GM12878 (cell line): ENCODE measurements around the gene BTBD9. TPM values are rescaled to one million over a fixed set of nuclear protein-coding genes. Genes with fewer than 3 reads are reported as not detected.

Experiments used
- ATAC-seq: fragments of 200-7000 bp; cut with Tn5 transposase; 3 replicates; pipeline ENCODE4 v1.9.1; 2020; ENCODE audit warnings: mild to moderate bottlenecking, moderate library complexity
- BruUV-seq: library from RNA; stranded (reverse); fragments of 400-500 nt; replicated peaks from 2 replicates; lab custom pipeline; 2021; lab: Mats Ljungman, UMichigan
- CTCF ChIA-PET: fragments of 300-600 bp; sonication (Branson Sonifier 250); formaldehyde crosslinking; extraction: SDS; loops from one replicate; lab custom pipeline; 2021; ENCODE audit warnings: inconsistent platforms; lab: Yijun Ruan, JAX
- POLR2A ChIA-PET: fragments of 350-600 bp; formaldehyde crosslinking; extraction: SDS; loops from one replicate; lab custom pipeline; 2021; ENCODE audit warnings: inconsistent platforms; lab: Charles Lee
- RAD21 ChIA-PET: fragments of 300-600 bp; sonication (Branson Sonifier 250); formaldehyde crosslinking; loops from one replicate; lab custom pipeline; 2023; ENCODE audit warnings: antibody characterized with exemption; ENCODE audit not compliant: unreplicated experiment; lab: Charles Lee
- SMC1A ChIA-PET: fragments of 300-600 bp; sonication (Branson Sonifier 250); formaldehyde crosslinking; loops from one replicate; lab custom pipeline; 2023; ENCODE audit not compliant: unreplicated experiment, uncharacterized antibody; lab: Charles Lee
- DNase-seq: peaks from one replicate; pipeline ENCODE4 v3.0.0-alpha.2; 2011; ENCODE audit warnings: low read depth, low spot score
- FAIRE-seq: peaks from 3 replicates; lab custom pipeline; 2011; peaks lifted over from hg19 to GRCh38; lab: Jason Lieb, UNC
- H2AFZ ChIP-seq: 2 replicates; pipeline ENCODE4 v1.6.0; 2011; ENCODE audit warnings: low read depth, low read length, control low read depth; ENCODE audit not compliant: control insufficient read depth
- H3K27ac ChIP-seq: 2 replicates; pipeline ENCODE4 v1.5.1; 2011; ENCODE audit warnings: control low read depth; ENCODE audit not compliant: control insufficient read depth, insufficient read depth
- H3K27me3 ChIP-seq, 2 experiments: replicated peaks in 1 of 2; 2 replicates each; pipeline versions ENCODE4 v1.6.0 to v1.6.1; 2011; ENCODE audit warnings: low read length in 1 of 2; ENCODE audit not compliant: control insufficient read depth in 2 of 2, insufficient read depth in 2 of 2
- H3K36me3 ChIP-seq, 2 experiments: 2 replicates each; pipeline ENCODE4 v1.5.1; 2011; ENCODE audit warnings: low read length in 1 of 2; ENCODE audit not compliant: control insufficient read depth in 2 of 2, insufficient read depth in 2 of 2
- H3K4me1 ChIP-seq: 2 replicates; pipeline ENCODE4 v1.6.1; 2011; ENCODE audit warnings: mild to moderate bottlenecking, low read length, moderate library complexity, mixed read lengths; ENCODE audit not compliant: control insufficient read depth, insufficient read depth
- H3K4me2 ChIP-seq: 2 replicates; pipeline ENCODE4 v1.6.0; 2011; ENCODE audit warnings: control low read depth; ENCODE audit not compliant: control insufficient read depth, insufficient read depth
- H3K4me3 ChIP-seq: fragments of 200-600 bp; sonication (generic); 2 replicates; pipeline ENCODE4 v1.5.1; 2016
- H3K79me2 ChIP-seq: 2 replicates; pipeline ENCODE4 v1.6.0; 2011; ENCODE audit warnings: low read length; ENCODE audit not compliant: control insufficient read depth, insufficient read depth
- H3K9ac ChIP-seq: 2 replicates; pipeline ENCODE4 v1.8.0; 2011; ENCODE audit warnings: low read length, control low read depth, mixed read lengths; ENCODE audit not compliant: control insufficient read depth, insufficient read depth
- H3K9me3 ChIP-seq: replicated peaks from 3 replicates; pipeline ENCODE4 v1.5.1; 2011; ENCODE audit warnings: mild to moderate bottlenecking, low read length; ENCODE audit not compliant: control insufficient read depth, insufficient read depth
- H4K20me1 ChIP-seq: 2 replicates; pipeline ENCODE4 v1.6.0; 2011; ENCODE audit not compliant: control insufficient read depth, insufficient read depth
- ATF7 ChIP-seq: fragments of 450-650 bp; IDR thresholded peaks from 2 replicates; pipeline ENCODE4 v1.6.1; 2016; ENCODE audit warnings: low read depth, mild to moderate bottlenecking
- CREB1 ChIP-seq: IDR thresholded peaks from 2 replicates; pipeline ENCODE4 v1.6.1; 2012; ENCODE audit warnings: low read depth, mild to moderate bottlenecking, inconsistent platforms
- EED ChIP-seq: sonication (generic); IDR thresholded peaks from 2 replicates; pipeline ENCODE4 v1.6.1; 2016; ENCODE audit warnings: antibody characterized with exemption, low read depth
- GATAD2B ChIP-seq: fragments of 450-650 bp; conservative IDR thresholded peaks from 2 replicates; pipeline ENCODE4 v1.6.1; 2017; ENCODE audit warnings: low read depth, mild to moderate bottlenecking, moderate library complexity
- IRF4 ChIP-seq: IDR thresholded peaks from 2 replicates; pipeline ENCODE4 v1.6.1; 2011; ENCODE audit warnings: low read depth, low read length
- NFXL1 ChIP-seq: fragments of 450-650 bp; IDR thresholded peaks from 2 replicates; pipeline ENCODE4 v1.6.1; 2017; ENCODE audit warnings: antibody characterized with exemption, mild to moderate bottlenecking, borderline replicate concordance
- NR2C2 ChIP-seq: IDR thresholded peaks from 2 replicates; pipeline ENCODE4 v1.6.1; 2011; ENCODE audit warnings: borderline replicate concordance, low read depth; ENCODE audit not compliant: control insufficient read depth, insufficient read length
- POLR2AphosphoS2 ChIP-seq: IDR thresholded peaks from 2 replicates; pipeline ENCODE4 v1.6.1; 2011; ENCODE audit warnings: low read depth, mild to moderate bottlenecking, low read length, improper control_type of control experiment, moderate library complexity
- POLR2AphosphoS5 ChIP-seq: IDR thresholded peaks from 2 replicates; pipeline ENCODE4 v1.6.1; 2011; ENCODE audit warnings: mild to moderate bottlenecking, low read length, inconsistent platforms
- SIN3A ChIP-seq: IDR thresholded peaks from 2 replicates; pipeline ENCODE4 v1.6.1; 2012; ENCODE audit warnings: low read depth, low read length, improper control_type of control experiment
- SMAD1 ChIP-seq: fragments of 450-650 bp; IDR thresholded peaks from 2 replicates; pipeline ENCODE4 v1.6.1; 2018; ENCODE audit warnings: mild to moderate bottlenecking, low read depth; ENCODE audit not compliant: partially characterized antibody
- SREBF1 ChIP-seq: IDR thresholded peaks from 2 replicates; pipeline ENCODE4 v1.6.1; 2012; ENCODE audit warnings: mild to moderate bottlenecking, low read length
- SUPT20H ChIP-seq: IDR thresholded peaks from 2 replicates; pipeline ENCODE4 v1.6.1; 2011; ENCODE audit warnings: low read depth, mild to moderate bottlenecking, low read length, moderate library complexity, borderline replicate concordance; ENCODE audit not compliant: control insufficient read depth
- SUZ12 ChIP-seq: fragments of 200-600 bp; sonication (generic); IDR thresholded peaks from one replicate; pipeline ENCODE4 v1.6.1; 2018; ENCODE audit warnings: antibody characterized with exemption, mild to moderate bottlenecking; ENCODE audit not compliant: unreplicated experiment
- ZZZ3 ChIP-seq: IDR thresholded peaks from 2 replicates; pipeline ENCODE4 v1.6.1; 2011; ENCODE audit warnings: low read depth; ENCODE audit not compliant: control insufficient read depth, insufficient read length
- WGBS: methylation state at CpG from one replicate; pipeline ENCODE4 v1.1.6; 2016; ENCODE audit warnings: low lambda C conversion rate; ENCODE audit not compliant: insufficient replicate concordance, insufficient coverage; ENCODE audit errors: missing lambda C conversion rate; 5-methylcytosine and 5-hydroxymethylcytosine counted together
- in situ Hi-C: fragments of 300-500 bp; cut with MboI; formaldehyde crosslinking; loops from 9 replicates; pipeline ENCODE4 v1.14.3; 2018; ENCODE audit warnings: mixed read lengths
- intact Hi-C: fragments of 100-400 bp; cut with micrococcal nuclease; formaldehyde crosslinking; loops from one replicate; pipeline ENCODE4 v1.14.2; 2022; ENCODE audit not compliant: unreplicated experiment
- polyA plus RNA-seq, 11 experiments: library from polyadenylated mRNA; depleted of rRNA in 4 of 11; unstranded in 6 of 11; stranded (reverse) in 5 of 11; fragments of >200 nt; fragmentation: Nextera tagmentation in 4 of 11; fragmentation: Illumina TruSeq in 1 of 11; extraction: Ambion mirVana in 4 of 11; extraction: Trizol in 1 of 11; gene quantifications; 1 replicate in 1 of 11; 2 replicates in 10 of 11; pipeline versions ENCODE4 v1.2.1 to v1.2.3, GENCODE V29; 2011 to 2016; ENCODE audit warnings: inconsistent platforms in 2 of 11, missing spikeins in 2 of 11, low read depth in 1 of 11
- total RNA-seq, 4 experiments: library from RNA; depleted of rRNA in 3 of 4; stranded (reverse); fragments of >200 nt in 3 of 4; fragmentation: Illumina TruSeq in 1 of 4; extraction: Trizol in 1 of 4; gene quantifications; 2 replicates each; pipeline versions ENCODE4 v1.2.1 to v1.2.3, GENCODE V29; 2013 to 2021
- TF ChIP-seq, protein P1 (sequence below): fragments of 150-350 bp; IDR thresholded peaks from 2 replicates; pipeline ENCODE4 v1.6.1; 2014; ENCODE audit warnings: mild to moderate bottlenecking, low read depth, low read length
- TF ChIP-seq, protein P2 (sequence below): IDR thresholded peaks from 2 replicates; pipeline ENCODE4 v1.6.1; 2011; ENCODE audit warnings: borderline replicate concordance, low read depth, mild to moderate bottlenecking, moderate library complexity, mixed read lengths, low read length; ENCODE audit not compliant: insufficient read depth; ENCODE audit errors: extremely low read length
- TF ChIP-seq, protein P3 (sequence below): fragments of 450-650 bp; IDR thresholded peaks from 2 replicates; pipeline ENCODE4 v1.6.1; 2018; ENCODE audit warnings: mild to moderate bottlenecking, low read depth, moderate library complexity; ENCODE audit not compliant: partially characterized antibody

Gene BTBD9
- total and polyA plus RNA-seq, 10 of the 15 experiments (the other 5 are each of a cell fraction or from before 2014, with no cell fraction given): 0.22 to 8.6 (median 4.6) TPM

DNA sequence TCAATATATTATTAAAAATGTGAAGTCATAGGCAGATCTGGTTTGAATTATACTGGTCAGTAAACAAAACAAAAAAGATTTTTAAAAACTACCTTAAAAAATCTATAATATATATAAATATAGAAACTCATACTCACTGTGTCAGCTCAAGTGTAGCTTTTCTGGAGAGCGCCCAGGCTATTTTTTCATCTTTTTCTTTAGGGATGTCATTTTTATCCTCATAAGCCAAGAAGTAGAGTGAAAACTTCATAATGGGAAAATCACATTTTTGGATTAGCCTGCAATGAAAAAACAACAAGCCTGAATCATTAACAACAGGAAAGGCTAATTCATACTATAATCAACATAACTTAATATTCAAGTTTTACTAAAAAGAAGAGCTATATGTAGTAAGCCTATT lies 44.5 kb upstream of the BTBD9 start:
- POLR2A ChIA-PET: interaction anchor here (0.6 kb wide), 1 partner anchor 15 kb away, joined by 4 read pairs; no protein-coding TSS in a partner anchor
- TF ChIP-seq SMAD1 (no peak), CREB1 (no peak), SREBF1 (no peak), SIN3A (no peak), NFXL1 (no peak), NR2C2 (no peak), POLR2AphosphoS5 (no peak), SUZ12 (no peak), EED (no peak), ATF7 (no peak), GATAD2B (no peak), POLR2AphosphoS2 (no peak), ZZZ3 (no peak), IRF4 (no peak), SUPT20H (no peak)
- TF ChIP-seq, protein P1, sequence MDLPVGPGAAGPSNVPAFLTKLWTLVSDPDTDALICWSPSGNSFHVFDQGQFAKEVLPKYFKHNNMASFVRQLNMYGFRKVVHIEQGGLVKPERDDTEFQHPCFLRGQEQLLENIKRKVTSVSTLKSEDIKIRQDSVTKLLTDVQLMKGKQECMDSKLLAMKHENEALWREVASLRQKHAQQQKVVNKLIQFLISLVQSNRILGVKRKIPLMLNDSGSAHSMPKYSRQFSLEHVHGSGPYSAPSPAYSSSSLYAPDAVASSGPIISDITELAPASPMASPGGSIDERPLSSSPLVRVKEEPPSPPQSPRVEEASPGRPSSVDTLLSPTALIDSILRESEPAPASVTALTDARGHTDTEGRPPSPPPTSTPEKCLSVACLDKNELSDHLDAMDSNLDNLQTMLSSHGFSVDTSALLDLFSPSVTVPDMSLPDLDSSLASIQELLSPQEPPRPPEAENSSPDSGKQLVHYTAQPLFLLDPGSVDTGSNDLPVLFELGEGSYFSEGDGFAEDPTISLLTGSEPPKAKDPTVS: no peak
- TF ChIP-seq, protein P2, sequence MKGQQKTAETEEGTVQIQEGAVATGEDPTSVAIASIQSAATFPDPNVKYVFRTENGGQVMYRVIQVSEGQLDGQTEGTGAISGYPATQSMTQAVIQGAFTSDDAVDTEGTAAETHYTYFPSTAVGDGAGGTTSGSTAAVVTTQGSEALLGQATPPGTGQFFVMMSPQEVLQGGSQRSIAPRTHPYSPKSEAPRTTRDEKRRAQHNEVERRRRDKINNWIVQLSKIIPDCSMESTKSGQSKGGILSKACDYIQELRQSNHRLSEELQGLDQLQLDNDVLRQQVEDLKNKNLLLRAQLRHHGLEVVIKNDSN: no peak
- TF ChIP-seq, protein P3, sequence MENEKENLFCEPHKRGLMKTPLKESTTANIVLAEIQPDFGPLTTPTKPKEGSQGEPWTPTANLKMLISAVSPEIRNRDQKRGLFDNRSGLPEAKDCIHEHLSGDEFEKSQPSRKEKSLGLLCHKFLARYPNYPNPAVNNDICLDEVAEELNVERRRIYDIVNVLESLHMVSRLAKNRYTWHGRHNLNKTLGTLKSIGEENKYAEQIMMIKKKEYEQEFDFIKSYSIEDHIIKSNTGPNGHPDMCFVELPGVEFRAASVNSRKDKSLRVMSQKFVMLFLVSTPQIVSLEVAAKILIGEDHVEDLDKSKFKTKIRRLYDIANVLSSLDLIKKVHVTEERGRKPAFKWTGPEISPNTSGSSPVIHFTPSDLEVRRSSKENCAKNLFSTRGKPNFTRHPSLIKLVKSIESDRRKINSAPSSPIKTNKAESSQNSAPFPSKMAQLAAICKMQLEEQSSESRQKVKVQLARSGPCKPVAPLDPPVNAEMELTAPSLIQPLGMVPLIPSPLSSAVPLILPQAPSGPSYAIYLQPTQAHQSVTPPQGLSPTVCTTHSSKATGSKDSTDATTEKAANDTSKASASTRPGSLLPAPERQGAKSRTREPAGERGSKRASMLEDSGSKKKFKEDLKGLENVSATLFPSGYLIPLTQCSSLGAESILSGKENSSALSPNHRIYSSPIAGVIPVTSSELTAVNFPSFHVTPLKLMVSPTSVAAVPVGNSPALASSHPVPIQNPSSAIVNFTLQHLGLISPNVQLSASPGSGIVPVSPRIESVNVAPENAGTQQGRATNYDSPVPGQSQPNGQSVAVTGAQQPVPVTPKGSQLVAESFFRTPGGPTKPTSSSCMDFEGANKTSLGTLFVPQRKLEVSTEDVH: no peak
- TF ChIP-seq, all 136 proteins: peak for 0
- DNase-seq: no peak
- FAIRE-seq: no peak
- Histone ChIP-seq H2AFZ (no peak overlapping the region), H3K4me2 (no peak overlapping the region), H3K27ac (no peak overlapping the region), H3K27me3 (no peaks in the 10 kb centered on the region), H4K20me1 (no peaks in the 10 kb centered on the region), H3K9me3 (no peaks in the 10 kb centered on the region), H3K4me3 (no peak overlapping the region), H3K4me1 (peaks cover 13% of the 10 kb centered on the region), H3K9ac (no peak overlapping the region), H3K79me2 (peaks cover 22% of the 10 kb centered on the region), H3K36me3 (peaks cover 0 to 16% of the 10 kb centered on the region in 2 experiments; a peak in 2 of 4 replicates)
- in situ Hi-C loops: no loop called here
- SMC1A ChIA-PET: interaction anchor here (0.9 kb wide), 1 partner anchor 8 kb away, joined by 4 read pairs; no protein-coding TSS in a partner anchor
- no peak for ATAC-seq
- intact Hi-C loops: no loop called here
- BruUV-seq: no TSS peak
- WGBS: 100% methylated on average over 1 of the region's 1 CpG
- CTCF ChIA-PET: no interaction called here
- RAD21 ChIA-PET: interaction anchor here (1.7 kb wide), 1 partner anchor 190 kb away, joined by 3 read pairs; no protein-coding TSS in a partner anchor
